CD8-positive, alpha-beta memory T cell (primary cell): Measurements from ENCODE around the gene NFKBIL1. TPM values are rescaled to one million over a fixed set of nuclear protein-coding genes. Genes with fewer than 3 reads are reported as not detected.

Experiments used
- CTCF ChIA-PET: fragments of 350-600 bp; sonication (Branson Sonifier 250); formaldehyde crosslinking; loops from one replicate; lab custom pipeline; 2021; ENCODE audit warnings: antibody characterized with exemption; lab: Charles Lee
- POLR2A ChIA-PET: fragments of 350-600 bp; sonication (Branson Sonifier 250); formaldehyde crosslinking; loops from one replicate; lab custom pipeline; 2021; ENCODE audit warnings: antibody characterized with exemption; lab: Charles Lee
- DNase-seq, 5 donors: peaks; one replicate each; pipeline versions ENCODE4 v3.0.0 to v3.0.0-alpha.2; 2020 to 2022; ENCODE audit warnings: mixed read lengths in 1 of 5
- H3K27ac ChIP-seq: one replicate; pipeline ENCODE4 v1.7.0; 2013; ENCODE audit warnings: low read depth, mild to moderate bottlenecking, low read length, moderate library complexity
- H3K27me3 ChIP-seq: 2 replicates; pipeline ENCODE4 v1.7.0; 2013; ENCODE audit warnings: low read length, mild to moderate bottlenecking; ENCODE audit not compliant: insufficient read depth, poor library complexity, severe bottlenecking
- H3K36me3 ChIP-seq: 2 replicates; pipeline ENCODE4 v1.7.0; 2013; ENCODE audit warnings: mild to moderate bottlenecking, low read length, moderate library complexity; ENCODE audit not compliant: insufficient read depth
- H3K4me1 ChIP-seq: 2 replicates; pipeline ENCODE4 v1.7.0; 2013; ENCODE audit warnings: mild to moderate bottlenecking, low read length, moderate library complexity; ENCODE audit not compliant: insufficient read depth
- H3K4me3 ChIP-seq: 2 replicates; pipeline ENCODE4 v1.7.0; 2013; ENCODE audit warnings: mild to moderate bottlenecking, low read length
- H3K9me3 ChIP-seq: 2 replicates; pipeline ENCODE4 v1.7.0; 2013; ENCODE audit warnings: mild to moderate bottlenecking, low read length
- H3K27ac Mint-ChIP-seq, 8 donors: one replicate each; pipeline ENCODE4 v1.8.0; 2020 to 2021; ENCODE audit warnings: mixed read lengths in 8 of 8, mild to moderate bottlenecking in 6 of 8, inconsistent platforms in 3 of 8, moderate library complexity in 3 of 8
- H3K27me3 Mint-ChIP-seq, 2 donors: one replicate each; pipeline ENCODE4 v1.8.0; 2020 to 2021; ENCODE audit warnings: mixed read lengths in 2 of 2, mild to moderate bottlenecking in 1 of 2, moderate library complexity in 1 of 2
- H3K36me3 Mint-ChIP-seq, 3 donors: one replicate each; pipeline ENCODE4 v1.8.0; 2020 to 2021; ENCODE audit warnings: mixed read lengths in 3 of 3, inconsistent platforms in 1 of 3, mild to moderate bottlenecking in 1 of 3
- H3K4me1 Mint-ChIP-seq, 3 donors: one replicate each; pipeline ENCODE4 v1.8.0; 2020 to 2021; ENCODE audit warnings: mixed read lengths in 3 of 3, inconsistent platforms in 1 of 3, mild to moderate bottlenecking in 1 of 3
- H3K4me3 Mint-ChIP-seq, 7 donors: one replicate each; pipeline ENCODE4 v1.8.0; 2020 to 2021; ENCODE audit warnings: mixed read lengths in 7 of 7, mild to moderate bottlenecking in 6 of 7, moderate library complexity in 4 of 7, inconsistent platforms in 2 of 7
- H3K9me3 Mint-ChIP-seq, 5 donors: one replicate each; pipeline ENCODE4 v1.8.0; 2020 to 2022; ENCODE audit warnings: mixed read lengths in 5 of 5, mild to moderate bottlenecking in 3 of 5, moderate library complexity in 2 of 5, inconsistent platforms in 1 of 5
- polyA plus RNA-seq: library from polyadenylated mRNA; unstranded; fragments of 300-500 nt; fragmentation: Illumina TruSeq; gene quantifications from one replicate; pipeline ENCODE4 v1.2.3, GENCODE V29; 2021
- total RNA-seq, 2 experiments: library from RNA; stranded (reverse); gene quantifications; one replicate each; pipeline ENCODE4 v1.2.3, GENCODE V29; 2021

NFKBIL1 gene
- total and polyA plus RNA-seq, 3 experiments from 2014 or later, result 6.9 to 13.8 (median 13.5) TPM

DNA sequence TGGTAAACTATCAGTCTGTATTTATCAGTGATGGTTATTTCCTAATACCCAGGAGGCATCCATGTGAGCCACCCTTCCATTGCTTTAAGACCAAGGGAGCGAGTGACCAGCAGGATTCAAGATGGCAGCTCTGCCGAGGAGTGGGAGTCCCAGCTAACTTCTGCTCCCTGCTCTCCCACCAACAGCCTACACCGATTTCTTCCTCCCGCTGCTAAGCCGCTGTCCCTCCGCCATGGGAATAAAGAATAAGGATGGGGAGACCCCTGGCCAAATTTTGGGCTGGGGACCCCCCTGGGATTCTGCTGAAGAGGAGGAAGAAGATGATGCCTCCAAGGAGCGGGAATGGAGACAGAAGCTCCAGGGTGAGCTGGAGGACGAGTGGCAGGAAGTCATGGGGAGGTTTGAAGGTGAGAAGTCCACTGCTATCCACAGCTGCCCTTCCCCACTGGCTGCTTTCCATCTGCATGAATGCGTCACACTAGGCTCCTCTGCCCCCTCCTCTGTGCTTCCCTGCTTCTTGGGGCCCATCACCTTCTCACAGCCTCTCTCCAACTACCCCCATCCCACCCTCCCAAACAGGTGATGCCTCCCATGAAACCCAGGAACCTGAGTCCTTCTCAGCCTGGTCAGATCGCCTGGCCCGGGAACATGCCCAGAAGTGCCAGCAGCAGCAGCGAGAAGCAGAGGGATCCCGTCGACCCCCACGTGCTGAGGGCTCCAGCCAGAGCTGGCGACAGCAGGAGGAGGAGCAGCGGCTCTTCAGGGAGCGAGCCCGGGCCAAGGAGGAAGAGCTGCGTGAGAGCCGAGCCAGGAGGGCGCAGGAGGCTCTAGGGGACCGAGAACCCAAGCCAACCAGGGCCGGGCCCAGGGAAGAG is 10.3 kb downstream of the NFKBIL1 start:
- no peak for DNase-seq
- Mint-ChIP-seq H3K4me3 (peak overlapping the region in 5 of 7 donors; percentile 8 to 85 (median 38)), H3K36me3 (peaks cover 3 to 21% (median 11%) of the 10 kb centered on the region in 3 donors), H3K4me1 (peaks cover 51 to 68% (median 61%) of the 10 kb centered on the region in 3 donors), H3K27ac (peak overlapping the region in 5 of 8 donors; percentile 35 to 97 (median 64)), H3K9me3 (no peaks in the 10 kb centered on the region), H3K27me3 (no peaks in the 10 kb centered on the region)
- H3K9me3 ChIP-seq, result no peaks in the 10 kb centered on the region
- CTCF ChIA-PET, result interaction anchor here (0.7 to 32.2 kb wide), 4 partner anchors 11 to 39 kb away, joined by 3 to 576 read pairs (median 50); partner anchors contain the start of genes LST1, LTB, NCR3 and NFKBIL1
- peaks cover 7% of the 10 kb centered on the region for H3K36me3 ChIP-seq
- peak overlapping the region; percentile 18 for H3K27ac ChIP-seq
- no peak overlapping the region for H3K4me3 ChIP-seq
- no peaks in the 10 kb centered on the region for H3K27me3 ChIP-seq
- peaks cover 64% of the 10 kb centered on the region for H3K4me1 ChIP-seq
- POLR2A ChIA-PET, result interaction anchor here (0.5 to 2.7 kb wide), 5 partner anchors 35 to 573 kb away, joined by 3 to 12 read pairs (median 3); partner anchors contain the start of gene NCR3

DNA sequence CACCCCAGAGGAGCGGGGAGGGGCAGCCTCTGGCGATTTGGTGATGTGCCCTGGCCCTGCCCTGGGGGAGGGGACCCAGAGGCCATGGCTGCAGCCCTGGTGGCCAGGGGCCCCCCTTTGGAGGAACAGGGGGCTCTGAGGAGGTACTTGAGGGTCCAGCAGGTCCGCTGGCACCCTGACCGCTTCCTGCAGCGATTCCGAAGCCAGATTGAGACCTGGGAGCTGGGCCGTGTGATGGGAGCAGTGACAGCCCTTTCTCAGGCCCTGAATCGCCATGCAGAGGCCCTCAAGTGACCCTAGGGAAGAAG is 10.9 kb downstream of the NFKBIL1 start:
- Histone ChIP-seq H3K4me3 (peak overlapping the region; percentile 54), H3K27ac (peak overlapping the region; percentile 18), H3K27me3 (no peaks in the 10 kb centered on the region), H3K4me1 (peaks cover 70% of the 10 kb centered on the region), H3K36me3 (peaks cover 7% of the 10 kb centered on the region), H3K9me3 (no peaks in the 10 kb centered on the region)
- Mint-ChIP-seq H3K36me3 (peaks cover 3 to 24% (median 14%) of the 10 kb centered on the region in 3 donors), H3K4me1 (peaks cover 54 to 72% (median 66%) of the 10 kb centered on the region in 3 donors), H3K27ac (peak overlapping the region; percentile 89 to 97 (median 94)), H3K9me3 (no peaks in the 10 kb centered on the region), H3K4me3 (peak overlapping the region in 6 of 7 donors; percentile 76 to 90 (median 80)), H3K27me3 (no peaks in the 10 kb centered on the region)
- POLR2A ChIA-PET, result interaction anchor here (0.6 to 2.7 kb wide), 9 partner anchors 8 to 126 kb away, joined by 3 to 42 read pairs (median 9); partner anchors contain the start of genes BAG6, DDX39B, LTB and NCR3
- CTCF ChIA-PET, result interaction anchor here (1.4 to 32.2 kb wide), 6 partner anchors 8 to 38 kb away, joined by 3 to 576 read pairs (median 14); partner anchors contain the start of genes DDX39B, LST1, LTB and NCR3
- no peak for DNase-seq

DNA sequence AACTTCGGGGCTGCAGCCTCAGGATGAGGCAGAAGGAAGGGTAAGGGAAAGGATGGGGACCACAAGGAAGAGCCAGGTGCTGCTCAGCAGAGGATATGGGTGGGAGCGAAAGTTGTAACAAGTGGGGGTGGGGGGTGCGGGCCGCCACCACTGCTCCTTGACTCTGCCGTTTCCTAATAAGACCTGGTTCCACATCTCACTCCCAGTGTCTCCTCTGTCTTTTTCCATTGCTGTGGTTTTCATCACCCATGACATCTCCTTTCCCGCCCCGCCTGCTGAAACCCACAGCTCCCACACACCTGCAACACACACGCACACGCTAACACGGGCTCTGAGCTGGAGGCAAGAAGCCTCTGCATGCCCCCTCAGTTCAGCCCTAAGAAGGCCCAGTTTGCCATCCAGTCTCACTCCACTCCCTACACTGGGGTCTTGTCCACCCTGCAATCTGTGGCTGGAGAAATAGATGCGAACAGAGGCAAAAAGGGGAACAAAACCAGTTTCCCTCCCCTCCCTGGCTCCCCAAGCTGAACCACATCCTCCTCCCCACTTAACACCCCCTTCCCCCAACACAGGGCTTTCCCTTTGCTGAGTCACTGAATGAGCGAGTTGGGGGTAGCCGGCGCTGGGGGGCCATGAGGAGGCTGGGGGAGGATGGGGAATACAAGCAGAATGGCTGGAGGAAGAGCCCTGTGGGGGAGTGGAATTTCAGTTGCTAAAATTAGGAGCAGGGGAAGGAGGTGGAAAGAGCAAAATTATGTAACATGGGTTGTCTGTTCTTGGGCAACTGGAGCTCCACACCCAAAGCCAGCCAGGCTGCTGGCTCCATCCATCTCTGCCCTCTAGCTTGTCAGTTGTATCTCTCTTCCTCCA is 11.5 kb downstream of the NFKBIL1 start:
- H3K4me1 Mint-ChIP-seq, result peaks cover 56 to 77% (median 71%) of the 10 kb centered on the region in 3 donors
- DNase-seq, result peak; percentile 59 to 86 (median 63)
- H3K27me3 ChIP-seq, result no peaks in the 10 kb centered on the region
- H3K4me3 ChIP-seq, result peak overlapping the region; percentile 54
- POLR2A ChIA-PET, result interaction anchor here (0.6 to 2.7 kb wide), 13 partner anchors 8 to 256 kb away, joined by 3 to 42 read pairs (median 4); partner anchors contain the start of genes BAG6, DDX39B, HSPA1A and HSPA1L
- H3K27ac Mint-ChIP-seq, result peak overlapping the region; percentile 89 to 97 (median 94)
- H3K9me3 ChIP-seq, result no peaks in the 10 kb centered on the region
- H3K36me3 Mint-ChIP-seq, result peaks cover 3 to 28% (median 14%) of the 10 kb centered on the region in 3 donors
- CTCF ChIA-PET, result interaction anchor here (0.6 to 32.2 kb wide), 8 partner anchors 9 to 159 kb away, joined by 3 to 576 read pairs (median 4); partner anchors contain the start of genes ATP6V1G2, DDX39B, LST1 and LTB
- peaks cover 70% of the 10 kb centered on the region for H3K4me1 ChIP-seq
- peaks cover 7% of the 10 kb centered on the region for H3K36me3 ChIP-seq
- H3K27ac ChIP-seq, result peak overlapping the region; percentile 18
- no peaks in the 10 kb centered on the region for H3K9me3 Mint-ChIP-seq
- H3K4me3 Mint-ChIP-seq, result peak overlapping the region; percentile 76 to 91 (median 85)
- no peaks in the 10 kb centered on the region for H3K27me3 Mint-ChIP-seq

- POLR2A ChIA-PET, result interaction anchor here (1.0 to 2.7 kb wide), 11 partner anchors 8 to 255 kb away, joined by 3 to 42 read pairs (median 6); partner anchors contain the start of genes DDX39B, HSPA1A, HSPA1L and LTB
- peaks cover 7% of the 10 kb centered on the region for H3K36me3 ChIP-seq
- Mint-ChIP-seq H3K36me3 (peaks cover 3 to 30% (median 14%) of the 10 kb centered on the region in 3 donors), H3K4me3 (peak overlapping the region; percentile 76 to 91 (median 85)), H3K4me1 (peaks cover 57 to 77% (median 72%) of the 10 kb centered on the region in 3 donors), H3K9me3 (no peaks in the 10 kb centered on the region), H3K27me3 (no peaks in the 10 kb centered on the region), H3K27ac (peak overlapping the region; percentile 89 to 97 (median 94))
- H3K27ac ChIP-seq, result peak overlapping the region; percentile 18
- no peaks in the 10 kb centered on the region for H3K9me3 ChIP-seq
- H3K4me1 ChIP-seq, result peaks cover 70% of the 10 kb centered on the region
- H3K27me3 ChIP-seq, result no peaks in the 10 kb centered on the region
- DNase-seq, result no peak
- CTCF ChIA-PET, result interaction anchor here (0.6 to 32.2 kb wide), 9 partner anchors 9 to 159 kb away, joined by 3 to 576 read pairs (median 4); partner anchors contain the start of genes ATP6V1G2, DDX39B, LST1 and LTB
- peak overlapping the region; percentile 54 for H3K4me3 ChIP-seq
Measured at GRCh38 chr6:31559606-31559957, 12.2 kb downstream of the NFKBIL1 start.

- Mint-ChIP-seq H3K36me3 (peaks cover 3 to 35% (median 19%) of the 10 kb centered on the region in 3 donors), H3K4me3 (peak overlapping the region; percentile 76 to 91 (median 85)), H3K27ac (peak overlapping the region; percentile 89 to 97 (median 94)), H3K27me3 (no peaks in the 10 kb centered on the region), H3K9me3 (no peaks in the 10 kb centered on the region), H3K4me1 (peaks cover 62 to 79% (median 74%) of the 10 kb centered on the region in 3 donors)
- no peaks in the 10 kb centered on the region for H3K27me3 ChIP-seq
- H3K4me3 ChIP-seq, result peak overlapping the region; percentile 54
- H3K9me3 ChIP-seq, result no peaks in the 10 kb centered on the region
- peaks cover 70% of the 10 kb centered on the region for H3K4me1 ChIP-seq
- POLR2A ChIA-PET, result interaction anchor here (1.0 to 2.7 kb wide), 9 partner anchors 9 to 91 kb away, joined by 3 to 42 read pairs (median 9); partner anchors contain the start of genes DDX39B, LTB, NCR3 and TNF
- H3K27ac ChIP-seq, result peak overlapping the region; percentile 18
- CTCF ChIA-PET, result interaction anchor here (0.9 to 32.2 kb wide), 5 partner anchors 10 to 37 kb away, joined by 3 to 576 read pairs (median 23); partner anchors contain the start of genes DDX39B, LST1, LTB and NCR3
- H3K36me3 ChIP-seq, result peaks cover 7% of the 10 kb centered on the region
- DNase-seq, result peak in 3 of 5 donors; percentile 42 to 64 (median 49)
Measured at GRCh38 chr6:31559958-31560696, 12.7 kb downstream of the NFKBIL1 start.

DNA sequence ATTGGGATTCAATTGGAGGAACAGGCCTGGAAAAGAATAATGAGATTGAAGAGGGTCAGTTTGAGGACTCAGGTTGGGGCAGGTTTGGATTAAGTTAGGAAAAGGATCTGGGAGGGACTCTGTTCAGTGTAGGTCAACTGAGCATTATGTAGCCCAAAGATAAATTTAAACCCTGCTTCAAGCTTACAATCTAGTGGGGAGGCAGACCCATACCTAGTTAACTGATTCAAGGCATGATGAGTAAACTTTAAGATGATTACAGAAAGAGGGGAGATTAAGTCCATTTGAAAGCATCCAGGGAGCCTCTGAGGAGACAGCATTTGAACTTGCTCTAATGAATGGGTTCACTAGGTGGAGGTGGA is 13.3 kb downstream of the NFKBIL1 start:
- Mint-ChIP-seq H3K9me3 (no peaks in the 10 kb centered on the region), H3K36me3 (peaks cover 3 to 41% (median 25%) of the 10 kb centered on the region in 3 donors), H3K27me3 (no peaks in the 10 kb centered on the region), H3K4me3 (peak overlapping the region; percentile 76 to 91 (median 85)), H3K4me1 (peaks cover 66 to 84% (median 80%) of the 10 kb centered on the region in 3 donors), H3K27ac (peak overlapping the region; percentile 89 to 97 (median 94))
- Histone ChIP-seq H3K36me3 (peaks cover 7% of the 10 kb centered on the region), H3K27ac (no peak overlapping the region), H3K9me3 (no peaks in the 10 kb centered on the region), H3K27me3 (no peaks in the 10 kb centered on the region), H3K4me1 (peaks cover 70% of the 10 kb centered on the region), H3K4me3 (no peak overlapping the region)
- POLR2A ChIA-PET, result interaction anchor here (1.0 to 2.7 kb wide), 4 partner anchors 19 to 91 kb away, joined by 3 to 42 read pairs (median 8); partner anchors contain the start of genes LTB and NCR3
- CTCF ChIA-PET, result interaction anchor here (0.9 to 32.2 kb wide), 4 partner anchors 11 to 36 kb away, joined by 3 to 576 read pairs (median 60); partner anchors contain the start of genes LST1, LTB, NCR3 and NFKBIL1
- DNase-seq, result no peak
